HepG2 (cell line): ENCODE results near the gene AKAP6. TPM values are rescaled to one million over a fixed set of nuclear protein-coding genes. Genes with fewer than 3 reads are reported as not detected.

Experiments used
- ATAC-seq: fragments of 200-7000 bp; cut with Tn5 transposase; 3 replicates; pipeline ENCODE4 v1.9.1; 2020; ENCODE audit warnings: mild to moderate bottlenecking, moderate library complexity
- BruUV-seq: library from RNA; stranded (reverse); fragments of 400-500 nt; replicated peaks from 2 replicates; lab custom pipeline; 2021; lab: Mats Ljungman, UMichigan
- CTCF ChIA-PET: fragments of 300-600 bp; formaldehyde crosslinking; extraction: SDS; loops from one replicate; lab custom pipeline; 2021; ENCODE audit warnings: low total read pairs, inconsistent platforms, low intra/inter-chr PET ratio; lab: Yijun Ruan, JAX
- POLR2A ChIA-PET: fragments of 350-600 bp; sonication (Branson Sonifier 250); formaldehyde crosslinking; loops from one replicate; lab custom pipeline; 2020; ENCODE audit warnings: antibody characterized with exemption, inconsistent platforms; lab: Yijun Ruan, JAX
- DNase-seq: peaks from one replicate; pipeline ENCODE4 v3.0.0-alpha.2; 2015; ENCODE audit warnings: low spot score
- FAIRE-seq: peaks from 3 replicates; lab custom pipeline; 2011; peaks lifted over from hg19 to GRCh38; lab: Jason Lieb, UNC
- H2AFZ ChIP-seq: one replicate; pipeline ENCODE4 v1.6.1; 2011; ENCODE audit warnings: low read length, inconsistent platforms
- H3K27ac ChIP-seq: fragments of 300-600 bp; 3 replicates; pipeline ENCODE4 v1.8.0; 2011; ENCODE audit warnings: mixed run types, mild to moderate bottlenecking, mixed read lengths, low read length, inconsistent platforms; ENCODE audit not compliant: insufficient read depth; ENCODE audit errors: extremely low read length
- H3K27me3 ChIP-seq, 2 experiments: fragments of 200-600 bp in 1 of 2; 2 replicates in 1 of 2; 3 replicates in 1 of 2; pipeline versions ENCODE4 v1.6.0 to v1.8.0; 2011; ENCODE audit warnings: low read length in 2 of 2, mild to moderate bottlenecking in 2 of 2, moderate library complexity in 2 of 2, inconsistent platforms in 1 of 2; ENCODE audit not compliant: insufficient read depth in 2 of 2, control insufficient read depth in 1 of 2
- H3K36me3 ChIP-seq, 2 experiments: fragments of 200-600 bp in 1 of 2; replicated peaks in 1 of 2; 2 replicates in 1 of 2; 3 replicates in 1 of 2; pipeline versions ENCODE4 v1.5.1 to v1.8.0; 2011; ENCODE audit warnings: low read length in 2 of 2, inconsistent platforms in 1 of 2; ENCODE audit not compliant: insufficient read depth in 2 of 2, control insufficient read depth in 1 of 2
- H3K4me1 ChIP-seq: 2 replicates; pipeline ENCODE4 v1.5.1; 2012; ENCODE audit warnings: low read length, inconsistent platforms; ENCODE audit not compliant: insufficient read depth
- H3K4me2 ChIP-seq: 2 replicates; pipeline ENCODE4 v1.6.0; 2011; ENCODE audit warnings: low read depth, low read length, inconsistent platforms
- H3K4me3 ChIP-seq, 3 experiments: fragments of 200-600 bp in 1 of 3; sonication (generic), shearing (Covaris generic) in 1 of 3; replicated peaks in 1 of 3; 2 replicates each; pipeline ENCODE4 v1.5.1; 2011 to 2016; ENCODE audit warnings: low read length in 3 of 3, inconsistent platforms in 2 of 3, low read depth in 2 of 3, mild to moderate bottlenecking in 2 of 3, control low read depth in 1 of 3, mixed read lengths in 1 of 3; ENCODE audit not compliant: insufficient read depth in 1 of 3
- H3K79me2 ChIP-seq: one replicate; pipeline ENCODE4 v1.6.1; 2011; ENCODE audit warnings: low read length, inconsistent platforms; ENCODE audit not compliant: insufficient read depth
- H3K9ac ChIP-seq: 2 replicates; pipeline ENCODE4 v1.6.0; 2011; ENCODE audit warnings: mild to moderate bottlenecking, low read depth, low read length, inconsistent platforms; ENCODE audit not compliant: insufficient read depth
- H3K9me3 ChIP-seq: 2 replicates; pipeline ENCODE4 v1.5.1; 2012; ENCODE audit warnings: mild to moderate bottlenecking, low read length
- H4K20me1 ChIP-seq: 2 replicates; pipeline ENCODE4 v1.6.0; 2011; ENCODE audit warnings: inconsistent platforms, mild to moderate bottlenecking, low read length, moderate library complexity; ENCODE audit not compliant: insufficient read depth
- ATF3 ChIP-seq: sonication (generic); formaldehyde crosslinking; IDR thresholded peaks from 2 replicates; pipeline ENCODE4 v1.4.0; 2020; ENCODE audit warnings: missing genetic modification reagents
- MTA1 ChIP-seq: sonication (generic); formaldehyde crosslinking; IDR thresholded peaks from 2 replicates; pipeline ENCODE4 v1.4.0; 2020; ENCODE audit warnings: missing genetic modification reagents, mild to moderate bottlenecking, borderline replicate concordance
- PHF20 ChIP-seq: sonication (generic); formaldehyde crosslinking; IDR thresholded peaks from 2 replicates; pipeline ENCODE4 v1.5.0; 2020; ENCODE audit warnings: mild to moderate bottlenecking, missing genetic modification reagents
- POLR2A ChIP-seq, 2 experiments: IDR thresholded peaks; 2 replicates each; pipeline ENCODE4 v1.6.1; 2011; ENCODE audit warnings: low read depth in 2 of 2, low read length in 2 of 2, mild to moderate bottlenecking in 1 of 2, moderate library complexity in 1 of 2; ENCODE audit not compliant: insufficient read depth in 1 of 2
- RXRB ChIP-seq: IDR thresholded peaks from 2 replicates; pipeline ENCODE4 v1.6.1; 2016; ENCODE audit warnings: borderline replicate concordance, missing genetic modification reagents, missing compliant biosample characterization
- ZBTB14 ChIP-seq: sonication (generic); formaldehyde crosslinking; IDR thresholded peaks from 2 replicates; pipeline ENCODE4 v1.4.0; 2020; ENCODE audit warnings: missing genetic modification reagents
- ZNF510 ChIP-seq: sonication (generic); formaldehyde crosslinking; IDR thresholded peaks from 2 replicates; pipeline ENCODE4 v1.4.0; 2020; ENCODE audit warnings: low read depth, mild to moderate bottlenecking, missing genetic modification reagents
- ZNF597 ChIP-seq: sonication (generic); formaldehyde crosslinking; IDR thresholded peaks from 2 replicates; pipeline ENCODE4 v1.5.0; 2020; ENCODE audit warnings: missing genetic modification reagents
- ZNF670 ChIP-seq: sonication (generic); formaldehyde crosslinking; IDR thresholded peaks from 2 replicates; pipeline ENCODE4 v1.8.0; 2022; ENCODE audit warnings: mild to moderate bottlenecking, missing genetic modification reagents, borderline replicate concordance
- ZNF720 ChIP-seq: sonication (generic); formaldehyde crosslinking; IDR thresholded peaks from 2 replicates; pipeline ENCODE4 v1.4.0; 2020; ENCODE audit warnings: missing genetic modification reagents
- ZNF775 ChIP-seq: sonication (generic); formaldehyde crosslinking; IDR thresholded peaks from 2 replicates; pipeline ENCODE4 v1.4.0; 2020; ENCODE audit warnings: missing genetic modification reagents, mild to moderate bottlenecking, moderate library complexity, borderline replicate concordance
- WGBS: methylation state at CpG from one replicate; pipeline ENCODE4 v1.1.6; 2017; ENCODE audit warnings: low lambda C conversion rate; 5-methylcytosine and 5-hydroxymethylcytosine counted together
- in situ Hi-C: cut with HindIII; loops from 2 replicates; pipeline ENCODE4 v1.10.0; 2017; ENCODE audit warnings: low pct_unique_long_range_greater_than_20kb; ENCODE audit not compliant: extremely low pct_ligation_motif_present
- intact Hi-C: fragments of 100-400 bp; cut with micrococcal nuclease; formaldehyde crosslinking; loops from one replicate; pipeline ENCODE4 v1.10.0; 2022; ENCODE audit not compliant: unreplicated experiment
- polyA plus RNA-seq, 8 experiments: library from polyadenylated mRNA; depleted of rRNA in 3 of 8; stranded (reverse) in 7 of 8; unstranded in 1 of 8; fragments of >200 nt; fragmentation: Illumina TruSeq in 4 of 8; extraction: Trizol in 4 of 8; gene quantifications; 2 replicates each; pipeline versions ENCODE4 v1.2.1 to v1.2.3, GENCODE V29; 2011 to 2016; ENCODE audit warnings: low read depth in 4 of 8, missing spikeins in 1 of 8, mixed read lengths in 1 of 8; ENCODE audit not compliant: insufficient read depth in 1 of 8
- total RNA-seq, 5 experiments: library from RNA; depleted of rRNA; stranded (reverse); fragments of >200 nt; fragmentation: Illumina TruSeq; extraction: Trizol; gene quantifications; 2 replicates each; pipeline ENCODE4 v1.2.3, GENCODE V29; 2016; ENCODE audit warnings: low read depth in 1 of 5
- TF ChIP-seq, protein P1 (sequence below): sonication (generic); formaldehyde crosslinking; IDR thresholded peaks from 2 replicates; pipeline ENCODE4 v1.4.0; 2020; ENCODE audit warnings: missing genetic modification reagents, borderline replicate concordance
- TF ChIP-seq, protein P2 (sequence below): sonication (generic); formaldehyde crosslinking; IDR thresholded peaks from 2 replicates; pipeline ENCODE4 v1.4.0; 2020; ENCODE audit warnings: missing genetic modification reagents

AKAP6 gene
- total and polyA plus RNA-seq, 2 of the 13 experiments (the other 11 are each of a cell fraction or from before 2014, with no cell fraction given) = 1.4 TPM

DNA sequence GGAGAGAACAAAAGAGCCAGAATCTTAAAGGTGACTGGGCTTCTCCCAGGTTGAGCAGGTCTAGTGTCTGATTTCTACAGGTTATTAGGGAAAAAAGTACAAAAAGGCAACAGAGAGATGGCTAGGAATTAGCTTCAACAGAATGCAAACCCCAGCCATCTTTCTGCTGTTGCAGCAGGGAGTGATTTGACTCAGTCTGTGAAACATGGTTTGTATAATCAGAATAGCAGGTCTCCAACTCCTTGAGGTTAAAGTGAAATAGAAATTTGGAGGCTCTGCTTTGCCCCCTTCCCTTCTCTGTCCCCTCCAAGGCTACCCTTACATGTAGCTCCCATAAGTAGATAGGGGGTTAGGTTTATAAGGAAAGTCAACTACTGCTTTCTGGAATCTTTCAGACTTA lies 105.8 kb downstream of the AKAP6 start (continued):
- TF ChIP-seq, protein P1, sequence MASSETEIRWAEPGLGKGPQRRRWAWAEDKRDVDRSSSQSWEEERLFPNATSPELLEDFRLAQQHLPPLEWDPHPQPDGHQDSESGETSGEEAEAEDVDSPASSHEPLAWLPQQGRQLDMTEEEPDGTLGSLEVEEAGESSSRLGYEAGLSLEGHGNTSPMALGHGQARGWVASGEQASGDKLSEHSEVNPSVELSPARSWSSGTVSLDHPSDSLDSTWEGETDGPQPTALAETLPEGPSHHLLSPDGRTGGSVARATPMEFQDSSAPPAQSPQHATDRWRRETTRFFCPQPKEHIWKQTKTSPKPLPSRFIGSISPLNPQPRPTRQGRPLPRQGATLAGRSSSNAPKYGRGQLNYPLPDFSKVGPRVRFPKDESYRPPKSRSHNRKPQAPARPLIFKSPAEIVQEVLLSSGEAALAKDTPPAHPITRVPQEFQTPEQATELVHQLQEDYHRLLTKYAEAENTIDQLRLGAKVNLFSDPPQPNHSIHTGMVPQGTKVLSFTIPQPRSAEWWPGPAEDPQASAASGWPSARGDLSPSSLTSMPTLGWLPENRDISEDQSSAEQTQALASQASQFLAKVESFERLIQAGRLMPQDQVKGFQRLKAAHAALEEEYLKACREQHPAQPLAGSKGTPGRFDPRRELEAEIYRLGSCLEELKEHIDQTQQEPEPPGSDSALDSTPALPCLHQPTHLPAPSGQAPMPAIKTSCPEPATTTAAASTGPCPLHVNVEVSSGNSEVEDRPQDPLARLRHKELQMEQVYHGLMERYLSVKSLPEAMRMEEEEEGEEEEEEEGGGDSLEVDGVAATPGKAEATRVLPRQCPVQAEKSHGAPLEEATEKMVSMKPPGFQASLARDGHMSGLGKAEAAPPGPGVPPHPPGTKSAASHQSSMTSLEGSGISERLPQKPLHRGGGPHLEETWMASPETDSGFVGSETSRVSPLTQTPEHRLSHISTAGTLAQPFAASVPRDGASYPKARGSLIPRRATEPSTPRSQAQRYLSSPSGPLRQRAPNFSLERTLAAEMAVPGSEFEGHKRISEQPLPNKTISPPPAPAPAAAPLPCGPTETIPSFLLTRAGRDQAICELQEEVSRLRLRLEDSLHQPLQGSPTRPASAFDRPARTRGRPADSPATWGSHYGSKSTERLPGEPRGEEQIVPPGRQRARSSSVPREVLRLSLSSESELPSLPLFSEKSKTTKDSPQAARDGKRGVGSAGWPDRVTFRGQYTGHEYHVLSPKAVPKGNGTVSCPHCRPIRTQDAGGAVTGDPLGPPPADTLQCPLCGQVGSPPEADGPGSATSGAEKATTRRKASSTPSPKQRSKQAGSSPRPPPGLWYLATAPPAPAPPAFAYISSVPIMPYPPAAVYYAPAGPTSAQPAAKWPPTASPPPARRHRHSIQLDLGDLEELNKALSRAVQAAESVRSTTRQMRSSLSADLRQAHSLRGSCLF (CRISPR knock-in tag) = no peak
- no peak for TF ChIP-seq ZNF720

DNA sequence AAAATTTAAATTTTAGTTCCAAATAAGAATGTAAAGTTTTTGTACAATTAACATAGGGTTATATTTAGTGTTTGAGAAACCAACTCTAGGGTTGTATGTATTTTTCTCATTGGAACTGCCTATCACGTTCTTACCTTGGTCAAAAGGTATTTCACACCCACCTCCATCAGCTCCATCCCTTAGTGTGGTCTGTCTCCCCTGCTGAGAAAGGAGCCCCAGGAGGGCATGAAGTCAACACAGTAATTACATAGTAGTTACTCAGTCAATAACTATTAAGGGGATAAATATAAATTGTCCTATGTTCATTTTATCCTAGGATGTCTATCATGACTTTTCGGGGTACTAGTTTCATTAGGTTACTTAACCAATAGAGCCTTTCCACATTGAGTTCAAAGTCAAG lies 106.3 kb downstream of the AKAP6 start:
- no peaks in the 10 kb centered on the region for H3K27me3 ChIP-seq
- H3K27ac ChIP-seq = no peak overlapping the region
- H3K4me2 ChIP-seq = no peak overlapping the region
- DNase-seq = no peak
- 5% methylated on average over 2 of the region's 2 CpGs for WGBS
- no peaks in the 10 kb centered on the region for H3K79me2 ChIP-seq
- no peaks in the 10 kb centered on the region for H4K20me1 ChIP-seq
- H3K4me3 ChIP-seq = no peak overlapping the region
- H2AFZ ChIP-seq = no peak overlapping the region
- in situ Hi-C loops = no loop called here
- no peaks in the 10 kb centered on the region for H3K9me3 ChIP-seq
- no peaks in the 10 kb centered on the region for H3K36me3 ChIP-seq
- no peak for FAIRE-seq
- BruUV-seq = no TSS peak
- intact Hi-C loops = no loop called here
- ChIA-PET CTCF (no interaction called here), POLR2A (no interaction called here)
- no peak overlapping the region for H3K9ac ChIP-seq
- no peaks in the 10 kb centered on the region for H3K4me1 ChIP-seq
- ATAC-seq = no peak
- no peak for TF ChIP-seq MTA1 (CRISPR knock-in tag)
- no peak for TF ChIP-seq ATF3
- no peak for TF ChIP-seq PHF20 (CRISPR knock-in tag)
- TF ChIP-seq ZNF597 (CRISPR knock-in tag) = no peak
- no peak for TF ChIP-seq ZNF510
- TF ChIP-seq ZBTB14 (CRISPR knock-in tag) = no peak
- no peak for TF ChIP-seq ZNF775 (CRISPR knock-in tag)
- TF ChIP-seq RXRB (CRISPR knock-in tag) = no peak
- TF ChIP-seq, protein P2, sequence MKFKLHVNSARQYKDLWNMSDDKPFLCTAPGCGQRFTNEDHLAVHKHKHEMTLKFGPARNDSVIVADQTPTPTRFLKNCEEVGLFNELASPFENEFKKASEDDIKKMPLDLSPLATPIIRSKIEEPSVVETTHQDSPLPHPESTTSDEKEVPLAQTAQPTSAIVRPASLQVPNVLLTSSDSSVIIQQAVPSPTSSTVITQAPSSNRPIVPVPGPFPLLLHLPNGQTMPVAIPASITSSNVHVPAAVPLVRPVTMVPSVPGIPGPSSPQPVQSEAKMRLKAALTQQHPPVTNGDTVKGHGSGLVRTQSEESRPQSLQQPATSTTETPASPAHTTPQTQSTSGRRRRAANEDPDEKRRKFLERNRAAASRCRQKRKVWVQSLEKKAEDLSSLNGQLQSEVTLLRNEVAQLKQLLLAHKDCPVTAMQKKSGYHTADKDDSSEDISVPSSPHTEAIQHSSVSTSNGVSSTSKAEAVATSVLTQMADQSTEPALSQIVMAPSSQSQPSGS = no peak
- TF ChIP-seq POLR2A (IDR thresholded peaks at IDR 0.05; ENCODE audit: insufficient read depth in 1 of 2, low read depth in 2 of 2, low read length in 2 of 2) = no peak
- no peak for TF ChIP-seq ZNF670 (CRISPR knock-in tag)
